Transverse colon (tissue), 4 donors: ENCODE measurements around the gene C10orf53. TPM values are rescaled to one million over a fixed set of nuclear protein-coding genes. Genes with fewer than 3 reads are reported as not detected.

Source experiments
- DNase-seq: peaks from one replicate; pipeline ENCODE4 v3.0.0-alpha.2; 2019
- H3K27ac ChIP-seq, 4 donors: fragments of 200-600 bp; sonication (generic); 2 replicates each; pipeline ENCODE4 v1.5.1; 2016 to 2018; ENCODE audit warnings: inconsistent platforms in 4 of 4
- H3K27me3 ChIP-seq: fragments of 200-600 bp; sonication (generic); 2 replicates; pipeline ENCODE4 v1.5.1; 2017; ENCODE audit warnings: inconsistent platforms
- H3K36me3 ChIP-seq, 4 donors: fragments of 200-600 bp; sonication (generic); 2 replicates each; pipeline ENCODE4 v1.5.1; 2017 to 2019; ENCODE audit warnings: inconsistent platforms in 4 of 4
- H3K4me1 ChIP-seq, 4 donors: fragments of 200-600 bp; sonication (generic); 2 replicates each; pipeline ENCODE4 v1.5.1; 2017 to 2020; ENCODE audit warnings: inconsistent platforms in 4 of 4
- H3K4me3 ChIP-seq, 4 donors: fragments of 200-600 bp; sonication (generic); 1 replicate in 1 of 4; 2 replicates in 3 of 4; pipeline versions ENCODE4 v1.5.1 to v1.6.1; 2017 to 2019; ENCODE audit warnings: inconsistent platforms in 4 of 4
- H3K9me3 ChIP-seq, 2 donors: fragments of 200-600 bp; sonication (generic); 2 replicates each; pipeline ENCODE4 v1.5.1; 2017 to 2019; ENCODE audit warnings: inconsistent platforms in 2 of 2
- CTCF ChIP-seq, 5 experiments: fragments of 200-600 bp in 3 of 5; fragments of 450-650 bp in 2 of 5; sonication (generic) in 3 of 5; IDR thresholded peaks; 1 replicate in 2 of 5; 2 replicates in 3 of 5; pipeline ENCODE4 v1.5.1; 2016 to 2017; ENCODE audit warnings: antibody characterized with exemption in 5 of 5, inconsistent platforms in 3 of 5, mild to moderate bottlenecking in 2 of 5, moderate library complexity in 1 of 5
- EP300 ChIP-seq: sonication (generic); formaldehyde crosslinking; IDR thresholded peaks from one replicate; pipeline ENCODE4 v1.6.1; 2017; ENCODE audit warnings: antibody characterized with exemption, low read depth
- POLR2A ChIP-seq: fragments of 450-650 bp; IDR thresholded peaks from one replicate; pipeline ENCODE4 v1.6.1; 2016; ENCODE audit warnings: antibody characterized with exemption, mild to moderate bottlenecking, moderate library complexity
- POLR2AphosphoS5 ChIP-seq, 3 donors: sonication (generic); formaldehyde crosslinking; IDR thresholded peaks; one replicate each; pipeline ENCODE4 v1.6.1; 2016; ENCODE audit warnings: antibody characterized with exemption in 3 of 3
- WGBS, 2 donors: methylation state at CpG; one replicate each; pipeline ENCODE4 v1.1.5; 2018; ENCODE audit warnings: low coverage in 1 of 2; 5-methylcytosine and 5-hydroxymethylcytosine counted together
- in situ Hi-C, 4 donors: fragments of 200-750 bp; cut with MboI; loops; one replicate each; pipeline versions ENCODE4 v1.15.0 to v1.15.1; 2017; ENCODE audit warnings: low sequenced_read_pairs in 3 of 4, low pct_ligation_motif_present in 1 of 4, low pct_unique_long_range_greater_than_20kb in 1 of 4
- intact Hi-C: fragments of 100-400 bp; cut with DNase I; formaldehyde crosslinking; loops from one replicate; pipeline ENCODE4 v1.15.1; 2023; ENCODE audit warnings: low total_unique reads
- total RNA-seq, 4 donors: library from RNA; depleted of rRNA; stranded (reverse); fragments of >200 nt; gene quantifications; one replicate each; pipeline ENCODE4 v1.1.0, GENCODE V29; 2016

The C10orf53 gene
- total RNA-seq, 4 donors from 2014 or later: not detected

GRCh38 chr10:49700211-49700610, 20.8 kb downstream of the C10orf53 start:
- Histone ChIP-seq H3K27ac (no peak overlapping the region), H3K4me3 (no peak overlapping the region), H3K27me3 (no peaks in the 10 kb centered on the region), H3K4me1 (no peaks in the 10 kb centered on the region), H3K9me3 (no peaks in the 10 kb centered on the region), H3K36me3 (no peaks in the 10 kb centered on the region)
- no peak for TF ChIP-seq EP300
- TF ChIP-seq CTCF (IDR thresholded peaks at IDR 0.05): no peak
- no peak for TF ChIP-seq POLR2AphosphoS5 (IDR thresholded peaks at IDR 0.05)
- no peak for TF ChIP-seq POLR2A
- intact Hi-C loops (loop anchor here (10.0 kb wide), 1 partner anchor 1905 kb away; no protein-coding TSS in a partner anchor), in situ Hi-C loops (no loop called here)
- DNase-seq: no peak
- WGBS, 2 donors: 85% methylated on average over 3 of the region's 3 CpGs; no CpG with 5 or more reads in 1 of the 2 donors

- intact Hi-C loops (loop anchor here (10.0 kb wide), 1 partner anchor 1904 kb away; no protein-coding TSS in a partner anchor), in situ Hi-C loops (no loop called here)
- no peaks in the 10 kb centered on the region for H3K27me3 ChIP-seq
- TF ChIP-seq EP300: no peak
- no peak for TF ChIP-seq POLR2A
- no peak for TF ChIP-seq POLR2AphosphoS5 (IDR thresholded peaks at IDR 0.05)
- TF ChIP-seq CTCF (IDR thresholded peaks at IDR 0.05): no peak
- WGBS, 2 donors: 18% methylated on average over 3 of the region's 3 CpGs; no CpG with 5 or more reads in 1 of the 2 donors
- H3K9me3 ChIP-seq: no peaks in the 10 kb centered on the region
- no peak overlapping the region for H3K4me3 ChIP-seq
- no peaks in the 10 kb centered on the region for H3K4me1 ChIP-seq
- H3K27ac ChIP-seq: no peak overlapping the region
- no peaks in the 10 kb centered on the region for H3K36me3 ChIP-seq
- DNase-seq: no peak
Observed at GRCh38 chr10:49700997-49701396, 21.5 kb downstream of the C10orf53 start.

- in situ Hi-C loops: no loop called here
- intact Hi-C loops: loop anchor here (10.0 kb wide), 1 partner anchor 1897 kb away; no protein-coding TSS in a partner anchor
- 67 to 76% methylated on average over 3 of the region's 3 CpGs for WGBS, 2 donors
- no peak overlapping the region for H3K4me3 ChIP-seq
- DNase-seq: no peak
- no peak overlapping the region for H3K27ac ChIP-seq
- no peaks in the 10 kb centered on the region for H3K4me1 ChIP-seq
- no peaks in the 10 kb centered on the region for H3K27me3 ChIP-seq
- no peaks in the 10 kb centered on the region for H3K36me3 ChIP-seq
- no peak for TF ChIP-seq EP300
- no peak for TF ChIP-seq POLR2A
- TF ChIP-seq CTCF (IDR thresholded peaks at IDR 0.05): no peak
- no peak for TF ChIP-seq POLR2AphosphoS5 (IDR thresholded peaks at IDR 0.05)
- no peaks in the 10 kb centered on the region for H3K9me3 ChIP-seq
Observed at GRCh38 chr10:49707585-49707984, 28.1 kb downstream of the C10orf53 start.

- TF ChIP-seq POLR2AphosphoS5 (IDR thresholded peaks at IDR 0.05) (no peak), EP300 (no peak), POLR2A (no peak), CTCF (IDR thresholded peaks at IDR 0.05) (no peak)
- no peak overlapping the region for H3K27ac ChIP-seq
- H3K4me1 ChIP-seq: no peaks in the 10 kb centered on the region
- intact Hi-C loops (loop anchor here (10.0 kb wide), 1 partner anchor 1895 kb away; no protein-coding TSS in a partner anchor), in situ Hi-C loops (no loop called here)
- H3K36me3 ChIP-seq: no peaks in the 10 kb centered on the region
- H3K9me3 ChIP-seq: no peaks in the 10 kb centered on the region
- WGBS, 2 donors: 73% methylated on average over 5 of the region's 5 CpGs; no CpG with 5 or more reads in 1 of the 2 donors
- DNase-seq: no peak
- no peaks in the 10 kb centered on the region for H3K27me3 ChIP-seq
- no peak overlapping the region for H3K4me3 ChIP-seq
Observed at GRCh38 chr10:49709934-49710333, 30.5 kb downstream of the C10orf53 start.
